H1 (cell line): Measurements from ENCODE around the gene HELQ. TPM values are rescaled to one million over a fixed set of nuclear protein-coding genes. Genes with fewer than 3 reads are reported as not detected.

Experiments used
- CTCF ChIA-PET: fragments of 300-600 bp; sonication (Branson Sonifier 250); formaldehyde crosslinking; loops from one replicate; lab custom pipeline; 2021; ENCODE audit not compliant: partially characterized antibody; lab: Charles Lee
- POLR2A ChIA-PET: fragments of 300-600 bp; sonication (Branson Sonifier 250); formaldehyde crosslinking; loops from one replicate; lab custom pipeline; 2021; ENCODE audit warnings: inconsistent platforms; ENCODE audit not compliant: partially characterized antibody; lab: Charles Lee
- DNase-seq, 2 experiments: peaks; one replicate each; pipeline versions ENCODE4 v3.0.0 to v3.0.0-alpha.2; 2010 to 2022; ENCODE audit warnings: low spot score in 2 of 2, low read depth in 1 of 2, mixed read lengths in 1 of 2
- FAIRE-seq: peaks from 2 replicates; lab custom pipeline; 2011; peaks lifted over from hg19 to GRCh38; lab: Jason Lieb, UNC
- H2AFZ ChIP-seq: 2 replicates; pipeline ENCODE4 v1.8.1; 2012; ENCODE audit warnings: low read length, inconsistent platforms
- H2AK5ac ChIP-seq: 2 replicates; pipeline ENCODE4 v1.6.1; 2013; ENCODE audit warnings: low read depth, low read length
- H2BK120ac ChIP-seq: replicated peaks from 2 replicates; pipeline ENCODE3; 2013; ENCODE audit warnings: low read depth, low read length, inconsistent platforms
- H2BK12ac ChIP-seq: 2 replicates; pipeline ENCODE4 v1.6.1; 2013; ENCODE audit warnings: low read depth, low read length
- H2BK15ac ChIP-seq: 2 replicates; pipeline ENCODE4 v1.6.1; 2013; ENCODE audit warnings: low read length
- H2BK20ac ChIP-seq: 2 replicates; pipeline ENCODE4 v1.6.1; 2013; ENCODE audit warnings: low read length
- H2BK5ac ChIP-seq: 2 replicates; pipeline ENCODE4 v1.6.1; 2013; ENCODE audit warnings: low read depth, low read length
- H3K14ac ChIP-seq: 2 replicates; pipeline ENCODE4 v1.6.1; 2013; ENCODE audit warnings: inconsistent platforms; ENCODE audit not compliant: insufficient read length
- H3K18ac ChIP-seq: 2 replicates; pipeline ENCODE4 v1.6.1; 2013; ENCODE audit warnings: low read length; ENCODE audit errors: extremely low read depth
- H3K23ac ChIP-seq: 2 replicates; pipeline ENCODE4 v1.6.1; 2013; ENCODE audit warnings: inconsistent platforms; ENCODE audit not compliant: insufficient read length
- H3K23me2 ChIP-seq: 2 replicates; pipeline ENCODE4 v1.6.1; 2013; ENCODE audit warnings: low read depth, low read length
- H3K27ac ChIP-seq: 2 replicates; pipeline ENCODE4 v1.6.1; 2011; ENCODE audit warnings: low read depth, low read length, inconsistent platforms
- H3K27me3 ChIP-seq, 4 experiments: replicated peaks in 1 of 4; 1 replicate in 1 of 4; 2 replicates in 3 of 4; pipeline versions ENCODE4 v1.6.1 to v1.8.1; 2011 to 2013; ENCODE audit warnings: low read length in 3 of 4, mild to moderate bottlenecking in 3 of 4, inconsistent platforms in 2 of 4, mixed read lengths in 2 of 4, moderate library complexity in 1 of 4; ENCODE audit not compliant: control insufficient read depth in 3 of 4, insufficient read depth in 3 of 4; ENCODE audit errors: extremely low read depth in 1 of 4
- H3K36me3 ChIP-seq, 4 experiments: 2 replicates each; pipeline versions ENCODE4 v1.6.1 to v1.8.1; 2011 to 2013; ENCODE audit warnings: mild to moderate bottlenecking in 4 of 4, low read length in 3 of 4, moderate library complexity in 2 of 4, control low read depth in 1 of 4, inconsistent platforms in 1 of 4; ENCODE audit not compliant: insufficient read depth in 4 of 4, control insufficient read depth in 2 of 4
- H3K4ac ChIP-seq: replicated peaks from 2 replicates; pipeline ENCODE3; 2013; ENCODE audit warnings: low read length, low read depth, mixed read lengths, inconsistent platforms; ENCODE audit not compliant: insufficient read length
- H3K4me1 ChIP-seq, 4 experiments: replicated peaks in 1 of 4; 1 replicate in 1 of 4; 2 replicates in 3 of 4; pipeline versions ENCODE4 v1.6.1 to v1.8.1; 2011 to 2013; ENCODE audit warnings: low read length in 3 of 4, inconsistent platforms in 2 of 4, mixed read lengths in 1 of 4; ENCODE audit not compliant: insufficient read depth in 4 of 4, control insufficient read depth in 3 of 4
- H3K4me2 ChIP-seq, 2 experiments: 2 replicates each; pipeline versions ENCODE4 v1.6.1 to v1.8.1; 2011 to 2013; ENCODE audit warnings: low read depth in 2 of 2, low read length in 2 of 2, control low read depth in 1 of 2, inconsistent platforms in 1 of 2, mild to moderate bottlenecking in 1 of 2; ENCODE audit not compliant: insufficient read depth in 1 of 2
- H3K4me3 ChIP-seq, 4 experiments: fragments of 200-600, 300-600 bp in 1 of 4; sonication (generic), shearing (Covaris generic), sonication (Bioruptor Twin) in 1 of 4; 2 replicates each; pipeline versions ENCODE4 v1.5.1 to v1.8.1; 2011 to 2016; ENCODE audit warnings: low read length in 4 of 4, low read depth in 3 of 4, control low read depth in 2 of 4, inconsistent platforms in 2 of 4, mild to moderate bottlenecking in 2 of 4, mixed read lengths in 1 of 4, moderate library complexity in 1 of 4; ENCODE audit not compliant: insufficient read depth in 2 of 4; ENCODE audit errors: extremely low read depth in 1 of 4
- H3K56ac ChIP-seq: replicated peaks from 2 replicates; pipeline ENCODE3; 2013; ENCODE audit warnings: low read depth, mild to moderate bottlenecking, mixed read lengths, low read length, inconsistent platforms; ENCODE audit not compliant: insufficient read length
- H3K79me1 ChIP-seq: 2 replicates; pipeline ENCODE4 v1.6.1; 2013; ENCODE audit warnings: low read depth, low read length, control low read depth
- H3K79me2 ChIP-seq, 2 experiments: 2 replicates each; pipeline versions ENCODE4 v1.6.1 to v1.8.1; 2012 to 2013; ENCODE audit warnings: low read length in 2 of 2, mild to moderate bottlenecking in 2 of 2, inconsistent platforms in 1 of 2; ENCODE audit not compliant: insufficient read depth in 2 of 2, control insufficient read depth in 1 of 2
- H3K9ac ChIP-seq, 4 experiments: replicated peaks in 1 of 4; 1 replicate in 1 of 4; 2 replicates in 3 of 4; pipeline versions ENCODE4 v1.6.1 to v1.8.1; 2011 to 2013; ENCODE audit warnings: low read depth in 3 of 4, low read length in 3 of 4, control low read depth in 2 of 4, mild to moderate bottlenecking in 2 of 4, moderate library complexity in 2 of 4, inconsistent platforms in 1 of 4; ENCODE audit errors: extremely low read depth in 1 of 4
- H3K9me3 ChIP-seq, 2 experiments: 2 replicates each; pipeline versions ENCODE4 v1.6.1 to v1.8.1; 2012 to 2013; ENCODE audit warnings: mild to moderate bottlenecking in 2 of 2, moderate library complexity in 2 of 2, control low read depth in 1 of 2, inconsistent platforms in 1 of 2, low read depth in 1 of 2, low read length in 1 of 2, mixed read lengths in 1 of 2; ENCODE audit not compliant: insufficient read depth in 2 of 2
- H4K20me1 ChIP-seq, 2 experiments: replicated peaks in 1 of 2; 2 replicates each; pipeline versions ENCODE3 to v1.8.1; 2011 to 2013; ENCODE audit warnings: inconsistent platforms in 2 of 2, low read length in 2 of 2, mild to moderate bottlenecking in 1 of 2; ENCODE audit not compliant: insufficient read depth in 2 of 2, control insufficient read depth in 1 of 2
- H4K5ac ChIP-seq: 2 replicates; pipeline ENCODE4 v1.6.1; 2013; ENCODE audit warnings: low read length, low read depth, mixed read lengths, inconsistent platforms; ENCODE audit not compliant: insufficient read length
- H4K8ac ChIP-seq: 2 replicates; pipeline ENCODE4 v1.8.0; 2013; ENCODE audit warnings: mild to moderate bottlenecking, moderate library complexity, low read length, inconsistent platforms; ENCODE audit not compliant: insufficient read depth; ENCODE audit errors: extremely low read depth
- H4K91ac ChIP-seq: replicated peaks from 2 replicates; pipeline ENCODE3; 2013; ENCODE audit warnings: low read length, mixed read lengths, inconsistent platforms; ENCODE audit not compliant: insufficient read length
- RAD21 ChIP-seq, 2 experiments: IDR thresholded peaks in 1 of 2; conservative IDR thresholded peaks in 1 of 2; 2 replicates each; pipeline ENCODE4 v1.6.1; 2011; ENCODE audit warnings: low read depth in 2 of 2, low read length in 2 of 2, improper control_type of control experiment in 1 of 2, inconsistent platforms in 1 of 2, mild to moderate bottlenecking in 1 of 2, moderate library complexity in 1 of 2
- SAP30 ChIP-seq: fragments of 300-600 bp; sonication (generic); IDR thresholded peaks from 2 replicates; pipeline ENCODE4 v1.7.1; 2012; ENCODE audit warnings: low read length, moderate library complexity, mild to moderate bottlenecking, inconsistent platforms; ENCODE audit not compliant: insufficient read depth, insufficient replicate concordance
- TEAD4 ChIP-seq: IDR thresholded peaks from 2 replicates; pipeline ENCODE4 v1.6.1; 2012; ENCODE audit warnings: low read depth, low read length, inconsistent platforms, mixed read lengths
- WGBS, 2 experiments: shearing (Covaris generic) in 1 of 2; methylation state at CpG; one replicate each; pipeline versions ENCODE4 v1.1.6 to v1.1.7; 2013 to 2015; ENCODE audit warnings: low lambda C conversion rate in 2 of 2, mixed read lengths in 2 of 2, inconsistent platforms in 1 of 2, low coverage in 1 of 2, missing lambda C conversion rate in 1 of 2; ENCODE audit not compliant: insufficient replicate concordance in 2 of 2, insufficient coverage in 1 of 2, insufficient read length in 1 of 2; ENCODE audit errors: extremely low coverage in 1 of 2, missing lambda C conversion rate in 1 of 2; 5-methylcytosine and 5-hydroxymethylcytosine counted together
- polyA plus RNA-seq, 7 experiments: library from polyadenylated mRNA; depleted of rRNA in 3 of 7; stranded (reverse) in 5 of 7; unstranded in 2 of 7; fragments of >200 nt in 5 of 7; fragments of 200-250 nt in 2 of 7; gene quantifications; 1 replicate in 5 of 7; 2 replicates in 1 of 7; 4 replicates in 1 of 7; pipeline versions ENCODE4 v1.2.1 to v1.2.3, GENCODE V29; 2011 to 2013; ENCODE audit warnings: missing spikeins in 2 of 7, mixed read lengths in 2 of 7
- total RNA-seq: library from RNA; stranded (reverse); fragmentation: NEBNext Ultra II Directional; extraction: Animal tissue kit (Norgen Biotek cat#: 25700); gene quantifications from 2 replicates; pipeline ENCODE4 v1.2.1, GENCODE V29; 2021

The HELQ gene
- total and polyA plus RNA-seq, 2 of the 8 experiments (the other 6 are each of a cell fraction or from before 2014, with no cell fraction given) = 4.7 to 9.0 TPM

- H3K79me1 ChIP-seq = no peaks in the 10 kb centered on the region
- H3K56ac ChIP-seq = no peak overlapping the region
- H3K36me3 ChIP-seq = no peaks in the 10 kb centered on the region
- H3K4me2 ChIP-seq = no peak overlapping the region
- H3K23me2 ChIP-seq = no peaks in the 10 kb centered on the region
- H3K14ac ChIP-seq = no peak overlapping the region
- no peak overlapping the region for H2BK120ac ChIP-seq
- H3K79me2 ChIP-seq = no peaks in the 10 kb centered on the region
- no peak overlapping the region for H2BK20ac ChIP-seq
- 75% methylated on average over 4 of the region's 4 CpGs; no CpG with 5 or more reads in 1 of the 2 experiments for WGBS, 2 experiments
- H3K27me3 ChIP-seq = peaks cover 15 to 43% (median 36%) of the 10 kb centered on the region in 4 experiments
- no peak overlapping the region for H3K4me3 ChIP-seq
- H3K4ac ChIP-seq = no peak overlapping the region
- H4K20me1 ChIP-seq = peaks cover 0 to 8% of the 10 kb centered on the region in 2 experiments
- FAIRE-seq = no peak
- no peak for DNase-seq
- H3K4me1 ChIP-seq = peaks cover 4 to 12% (median 8%) of the 10 kb centered on the region in 4 experiments; a peak in 6 of 7 replicates
- no peak overlapping the region for H2BK12ac ChIP-seq
- H4K8ac ChIP-seq = no peak overlapping the region
- peaks cover 6 to 10% of the 10 kb centered on the region in 2 experiments for H3K9me3 ChIP-seq
- no peak overlapping the region for H2AFZ ChIP-seq
- TF ChIP-seq SAP30 (no peak), TEAD4 (no peak), RAD21 (IDR thresholded peaks at IDR 0.05 in 1 of 2, conservative IDR thresholded peaks at IDR 0.05 in 1 of 2; ENCODE audit: low read depth in 2 of 2, low read length in 2 of 2) (no peak)
- no peak overlapping the region for H2BK5ac ChIP-seq
- H3K27ac ChIP-seq = no peak overlapping the region
- no peak overlapping the region for H3K9ac ChIP-seq
- no peak overlapping the region for H4K91ac ChIP-seq
- H3K23ac ChIP-seq = no peak overlapping the region
- H2BK15ac ChIP-seq = no peak overlapping the region
- ChIA-PET CTCF (interaction anchor here (0.7 to 1.0 kb wide), 2 partner anchors 32 to 112 kb away, joined by 3 read pairs; no protein-coding TSS in a partner anchor), POLR2A (no interaction called here)
- no peak overlapping the region for H4K5ac ChIP-seq
- H3K18ac ChIP-seq = no peak overlapping the region
- H2AK5ac ChIP-seq = no peak overlapping the region
These were observed 61.7 kb downstream of the HELQ start for GRCh38 chr4:83393908-83394307.
